Measurements from ENCODE around the gene ANGPTL7. TPM values are rescaled to one million over a fixed set of nuclear protein-coding genes. Genes with fewer than 3 reads are reported as not detected.

ANGPTL7 gene
- total and polyA plus RNA-seq, 2 experiments from 2014 or later: not detected

GRCh38 chr1:11187931-11188330, 1.2 kb upstream of the ANGPTL7 start:
- H3K36me3 ChIP-seq (ENCODE audit: low read depth): peaks cover 14% of the 10 kb centered on the region; the same call in 1 of the 2 replicates
- WGBS, 2 experiments (ENCODE audit: low coverage in 1 of 2, low lambda C conversion rate in 2 of 2, missing lambda C conversion rate in 2 of 2): 87 to 95% methylated on average over 2 of the region's 2 CpGs
- H3K4me1 ChIP-seq (ENCODE audit: insufficient read depth): no peaks in the 10 kb centered on the region
- in situ Hi-C loops (cut with MboI): no loop called here
- H3K79me2 ChIP-seq (ENCODE audit: insufficient read depth): no peaks in the 10 kb centered on the region
- H3K9ac ChIP-seq: no peak overlapping the region
- H2AFZ ChIP-seq: no peak overlapping the region
- H3K9me2 ChIP-seq (ENCODE audit: insufficient read depth): no peaks in the 10 kb centered on the region
- TF ChIP-seq EZH2 (IDR thresholded peaks at IDR 0.05; ENCODE audit: insufficient read depth, poor library complexity, severe bottlenecking): no peak
- H3K27ac ChIP-seq: no peak overlapping the region
- no peak for DNase-seq
- no peak overlapping the region for H3K4me3 ChIP-seq
- no peaks in the 10 kb centered on the region for H3K27me3 ChIP-seq (replicated peaks; ENCODE audit: insufficient read depth)
- no peaks in the 10 kb centered on the region for H4K20me1 ChIP-seq (ENCODE audit: insufficient read depth)
- H3K4me2 ChIP-seq (ENCODE audit: unreplicated experiment): no peak overlapping the region
- H3K9me3 ChIP-seq (ENCODE audit: low read depth): no peaks in the 10 kb centered on the region
- no peaks in the 10 kb centered on the region for H3F3A ChIP-seq (ENCODE audit: insufficient read depth)

- Histone ChIP-seq H3K27me3 (replicated peaks; ENCODE audit: insufficient read depth) (no peaks in the 10 kb centered on the region), H3K36me3 (ENCODE audit: low read depth) (peaks cover 14% of the 10 kb centered on the region; the same call in 1 of the 2 replicates), H3F3A (ENCODE audit: insufficient read depth) (no peaks in the 10 kb centered on the region), H2AFZ (no peak overlapping the region), H3K9me2 (ENCODE audit: insufficient read depth) (no peaks in the 10 kb centered on the region), H3K9me3 (ENCODE audit: low read depth) (no peaks in the 10 kb centered on the region), H3K9ac (no peak overlapping the region), H3K4me1 (ENCODE audit: insufficient read depth) (no peaks in the 10 kb centered on the region), H4K20me1 (ENCODE audit: insufficient read depth) (no peaks in the 10 kb centered on the region), H3K79me2 (ENCODE audit: insufficient read depth) (no peaks in the 10 kb centered on the region), H3K4me3 (no peak overlapping the region), H3K4me2 (ENCODE audit: unreplicated experiment) (no peak overlapping the region), H3K27ac (no peak overlapping the region)
- in situ Hi-C loops (cut with MboI): no loop called here
- 15 to 22% methylated on average over 1 of the region's 1 CpG for WGBS, 2 experiments (ENCODE audit: low coverage in 1 of 2, low lambda C conversion rate in 2 of 2, missing lambda C conversion rate in 2 of 2)
- TF ChIP-seq EZH2 (IDR thresholded peaks at IDR 0.05; ENCODE audit: insufficient read depth, poor library complexity, severe bottlenecking) (no peak), EZH2phosphoT487 (IDR thresholded peaks at IDR 0.05; ENCODE audit: insufficient read depth, low read depth) (no peak)
- DNase-seq: peak; percentile 49
These were observed 774 bp upstream of the ANGPTL7 start for GRCh38 chr1:11188381-11188780.

GRCh38 chr1:11193376-11193775, 4.2 kb downstream of the ANGPTL7 start:
- H3K4me1 ChIP-seq (ENCODE audit: insufficient read depth): peaks cover 4% of the 10 kb centered on the region; the same call in 1 of the 2 replicates
- no peak overlapping the region for H3K9ac ChIP-seq
- no peak overlapping the region for H3K4me3 ChIP-seq
- DNase-seq: no peak
- H3K4me2 ChIP-seq (ENCODE audit: unreplicated experiment): no peak overlapping the region
- H3K36me3 ChIP-seq (ENCODE audit: low read depth): peaks cover 37% of the 10 kb centered on the region
- H2AFZ ChIP-seq: no peak overlapping the region
- H3K79me2 ChIP-seq (ENCODE audit: insufficient read depth): no peaks in the 10 kb centered on the region
- H3K9me3 ChIP-seq (ENCODE audit: low read depth): no peaks in the 10 kb centered on the region
- no peaks in the 10 kb centered on the region for H4K20me1 ChIP-seq (ENCODE audit: insufficient read depth)
- no peaks in the 10 kb centered on the region for H3K27me3 ChIP-seq (replicated peaks; ENCODE audit: insufficient read depth)
- in situ Hi-C loops (cut with MboI): no loop called here
- H3K9me2 ChIP-seq (ENCODE audit: insufficient read depth): no peaks in the 10 kb centered on the region
- H3F3A ChIP-seq (ENCODE audit: insufficient read depth): no peaks in the 10 kb centered on the region
- no peak overlapping the region for H3K27ac ChIP-seq
- no peak for TF ChIP-seq EZH2phosphoT487 (IDR thresholded peaks at IDR 0.05; ENCODE audit: insufficient read depth, low read depth)
- TF ChIP-seq EZH2 (IDR thresholded peaks at IDR 0.05; ENCODE audit: insufficient read depth, poor library complexity, severe bottlenecking): no peak
- WGBS, 2 experiments (ENCODE audit: low coverage in 1 of 2, low lambda C conversion rate in 2 of 2, missing lambda C conversion rate in 2 of 2): 89 to 97% methylated on average over 11 of the region's 11 CpGs

GRCh38 chr1:11194407-11195176, 5.4 kb downstream of the ANGPTL7 start:
- Histone ChIP-seq H3K9ac (no peak overlapping the region), H3K9me2 (ENCODE audit: insufficient read depth) (no peaks in the 10 kb centered on the region), H3K9me3 (ENCODE audit: low read depth) (no peaks in the 10 kb centered on the region), H3K4me2 (ENCODE audit: unreplicated experiment) (no peak overlapping the region), H3K79me2 (ENCODE audit: insufficient read depth) (no peaks in the 10 kb centered on the region), H4K20me1 (ENCODE audit: insufficient read depth) (no peaks in the 10 kb centered on the region), H3K4me3 (no peak overlapping the region), H3K27ac (no peak overlapping the region), H3K4me1 (ENCODE audit: insufficient read depth) (peaks cover 4% of the 10 kb centered on the region; the same call in 1 of the 2 replicates), H3K27me3 (replicated peaks; ENCODE audit: insufficient read depth) (no peaks in the 10 kb centered on the region), H3K36me3 (ENCODE audit: low read depth) (peaks cover 48% of the 10 kb centered on the region), H2AFZ (no peak overlapping the region), H3F3A (ENCODE audit: insufficient read depth) (no peaks in the 10 kb centered on the region)
- TF ChIP-seq EZH2phosphoT487 (IDR thresholded peaks at IDR 0.05; ENCODE audit: insufficient read depth, low read depth) (no peak), EZH2 (IDR thresholded peaks at IDR 0.05; ENCODE audit: insufficient read depth, poor library complexity, severe bottlenecking) (no peak)
- no peak for DNase-seq
- in situ Hi-C loops (cut with MboI): no loop called here
- WGBS, 2 experiments (ENCODE audit: low coverage in 1 of 2, low lambda C conversion rate in 2 of 2, missing lambda C conversion rate in 2 of 2): 84% methylated on average over 14 of the region's 14 CpGs
